GM12878 (cell line): ENCODE results near the gene C20orf173.

Experiments
- KLF5 ChIP-seq: fragments of 450-650 bp; IDR thresholded peaks from 2 replicates; pipeline ENCODE4 v1.6.1; 2014; ENCODE audit warnings: mild to moderate bottlenecking; ENCODE audit not compliant: partially characterized antibody
- MXI1 ChIP-seq: fragments of 150-350 bp; IDR thresholded peaks from 2 replicates; pipeline ENCODE4 v1.6.1; 2011; ENCODE audit warnings: low read depth, mild to moderate bottlenecking, inconsistent platforms, low read length, improper control_type of control experiment
- MYC ChIP-seq: IDR thresholded peaks from 2 replicates; pipeline ENCODE4 v1.6.1; 2011; ENCODE audit warnings: mild to moderate bottlenecking, low read length, moderate library complexity, inconsistent platforms; ENCODE audit not compliant: insufficient read depth, insufficient replicate concordance, insufficient read length, severe bottlenecking
- NFIC ChIP-seq: IDR thresholded peaks from 2 replicates; pipeline ENCODE4 v1.6.1; 2012; ENCODE audit warnings: low read depth, mild to moderate bottlenecking, inconsistent platforms, low read length, moderate library complexity
- POLR2A ChIP-seq: IDR thresholded peaks from 2 replicates; pipeline ENCODE4 v1.6.1; 2011; ENCODE audit warnings: low read depth, mild to moderate bottlenecking, low read length
- POLR2AphosphoS2 ChIP-seq: IDR thresholded peaks from 2 replicates; pipeline ENCODE4 v1.6.1; 2011; ENCODE audit warnings: low read depth, mild to moderate bottlenecking, low read length, improper control_type of control experiment, moderate library complexity
- POLR2AphosphoS5 ChIP-seq: IDR thresholded peaks from 2 replicates; pipeline ENCODE4 v1.6.1; 2011; ENCODE audit warnings: mild to moderate bottlenecking, low read length, inconsistent platforms
- TF ChIP-seq, protein P1 (sequence below), 3 experiments: IDR thresholded peaks in 2 of 3; conservative IDR thresholded peaks in 1 of 3; 2 replicates each; pipeline ENCODE4 v1.5.1; 2011; ENCODE audit warnings: low read depth in 3 of 3, low read length in 3 of 3, mild to moderate bottlenecking in 3 of 3, control low read depth in 2 of 3, moderate library complexity in 2 of 3, inconsistent platforms in 1 of 3, mixed read lengths in 1 of 3; ENCODE audit not compliant: control insufficient read depth in 2 of 3, insufficient read depth in 1 of 3; ENCODE audit errors: extremely low read depth in 1 of 3

DNA sequence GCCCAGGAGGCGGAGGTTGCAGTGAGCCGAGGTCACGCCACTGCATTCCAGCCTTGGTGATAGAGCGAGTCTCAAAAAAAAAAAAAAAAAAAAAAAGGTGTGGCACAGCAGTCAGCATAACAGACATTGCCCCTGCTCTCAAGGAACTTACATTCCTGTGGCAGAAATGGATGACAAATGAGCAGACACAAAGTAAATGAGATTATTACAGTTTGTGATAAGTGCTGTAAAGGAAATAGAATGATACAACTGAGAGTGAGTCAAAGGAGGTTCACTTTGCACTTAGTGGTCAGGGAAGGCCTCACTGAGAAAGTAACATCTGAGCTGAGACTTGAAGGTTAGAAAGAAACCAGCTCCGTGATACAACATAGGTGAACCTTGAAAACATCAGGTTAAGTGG lies 37.6 kb downstream of the C20orf173 start:
- TF ChIP-seq KLF5 (no peak), POLR2AphosphoS5 (no peak), NFIC (no peak), MXI1 (no peak), POLR2AphosphoS2 (no peak), MYC (no peak), POLR2A (no peak)
- TF ChIP-seq, protein P1, sequence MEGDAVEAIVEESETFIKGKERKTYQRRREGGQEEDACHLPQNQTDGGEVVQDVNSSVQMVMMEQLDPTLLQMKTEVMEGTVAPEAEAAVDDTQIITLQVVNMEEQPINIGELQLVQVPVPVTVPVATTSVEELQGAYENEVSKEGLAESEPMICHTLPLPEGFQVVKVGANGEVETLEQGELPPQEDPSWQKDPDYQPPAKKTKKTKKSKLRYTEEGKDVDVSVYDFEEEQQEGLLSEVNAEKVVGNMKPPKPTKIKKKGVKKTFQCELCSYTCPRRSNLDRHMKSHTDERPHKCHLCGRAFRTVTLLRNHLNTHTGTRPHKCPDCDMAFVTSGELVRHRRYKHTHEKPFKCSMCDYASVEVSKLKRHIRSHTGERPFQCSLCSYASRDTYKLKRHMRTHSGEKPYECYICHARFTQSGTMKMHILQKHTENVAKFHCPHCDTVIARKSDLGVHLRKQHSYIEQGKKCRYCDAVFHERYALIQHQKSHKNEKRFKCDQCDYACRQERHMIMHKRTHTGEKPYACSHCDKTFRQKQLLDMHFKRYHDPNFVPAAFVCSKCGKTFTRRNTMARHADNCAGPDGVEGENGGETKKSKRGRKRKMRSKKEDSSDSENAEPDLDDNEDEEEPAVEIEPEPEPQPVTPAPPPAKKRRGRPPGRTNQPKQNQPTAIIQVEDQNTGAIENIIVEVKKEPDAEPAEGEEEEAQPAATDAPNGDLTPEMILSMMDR (IDR thresholded peaks at IDR 0.05 in 2 of 3, conservative IDR thresholded peaks at IDR 0.05 in 1 of 3; ENCODE audit: control insufficient read depth in 2 of 3, extremely low read depth in 1 of 3, insufficient read depth in 1 of 3, low read depth in 3 of 3, low read length in 3 of 3), result no peak
